Hematopoietic multipotent progenitor cell treated with erythropoietin and hydrocortisone succinate and interleukin-3 and kit ligand, for 6 days (in vitro differentiated cells): Measurements from ENCODE around the gene RBBP7.

Experiments
- DNase-seq: peaks from one replicate; pipeline ENCODE4 v3.0.0-alpha.2; 2015

The RBBP7 gene

GRCh38 chrX:16870095-16870861 lies at the start of gene RBBP7:
Gene RBBP7 (minus strand): TSS chrX:16870362. CDS start chrX:16870053, 309 bp downstream.
- DNase-seq = peak; percentile 89

GRCh38 chrX:16918979-16919378 lies 48.8 kb upstream of the RBBP7 start:
- no peak for DNase-seq

GRCh38 chrX:16917120-16917519 lies 47.0 kb upstream of the RBBP7 start:
- no peak for DNase-seq

GRCh38 chrX:16916561-16916960 lies 46.4 kb upstream of the RBBP7 start:
- no peak for DNase-seq

- DNase-seq = peak; percentile 48
These were observed 43.9 kb upstream of the RBBP7 start for GRCh38 chrX:16914058-16914457.

GRCh38 chrX:16910376-16910775 lies 40.2 kb upstream of the RBBP7 start:
- DNase-seq = no peak

GRCh38 chrX:16903274-16904022 lies 33.3 kb upstream of the RBBP7 start:
- DNase-seq = peak; percentile 19

GRCh38 chrX:16897445-16897844 lies 27.3 kb upstream of the RBBP7 start:
- DNase-seq = no peak

GRCh38 chrX:16892504-16893362 lies 22.6 kb upstream of the RBBP7 start:
- peak; percentile 92 for DNase-seq

- DNase-seq = no peak
These were observed 15.5 kb upstream of the RBBP7 start for GRCh38 chrX:16885628-16886027.

GRCh38 chrX:16883487-16883804 lies 13.3 kb upstream of the RBBP7 start:
- DNase-seq = no peak

GRCh38 chrX:16882702-16883486 lies 12.7 kb upstream of the RBBP7 start:
- DNase-seq = peak; percentile 82

- DNase-seq = peak; percentile 60
These were observed 12.0 kb upstream of the RBBP7 start for GRCh38 chrX:16882169-16882568.

GRCh38 chrX:16876696-16877095 lies 6.5 kb upstream of the RBBP7 start:
- DNase-seq = no peak

GRCh38 chrX:16874458-16875095 lies 4.4 kb upstream of the RBBP7 start:
- DNase-seq = no peak

GRCh38 chrX:16873106-16873505 lies 2.9 kb upstream of the RBBP7 start:
- DNase-seq = no peak

- peak; percentile 42 for DNase-seq
These were observed 977 bp upstream of the RBBP7 start for GRCh38 chrX:16870862-16871815.

GRCh38 chrX:16869393-16870094 lies 618 bp downstream of the RBBP7 start:
- peak; percentile 56 for DNase-seq

- DNase-seq = no peak
These were observed 1.2 kb downstream of the RBBP7 start for GRCh38 chrX:16868920-16869319.

- DNase-seq = no peak
These were observed 2.2 kb downstream of the RBBP7 start for GRCh38 chrX:16867947-16868346.
